Ovary (tissue), 3 donors: ENCODE data around the gene KCTD10.

Experiments used
- CTCF ChIP-seq, 3 donors: fragments of 450-650 bp in 2 of 3; fragments of 200-600 bp in 1 of 3; IDR thresholded peaks; one replicate each; pipeline versions ENCODE4 v1.5.1 to v1.8.0; 2016 to 2022; ENCODE audit warnings: antibody characterized with exemption in 3 of 3, mild to moderate bottlenecking in 1 of 3
- POLR2A ChIP-seq: fragments of 450-650 bp; IDR thresholded peaks from one replicate; pipeline ENCODE4 v1.6.1; 2017; ENCODE audit warnings: antibody characterized with exemption, mild to moderate bottlenecking, moderate library complexity
- donor health status: DM: no; HTN: no; CAD: no.

GRCh38 chr12:109487181-109488050 lies 10.3 kb upstream of the KCTD10 start:
- TF ChIP-seq CTCF (IDR thresholded peaks at IDR 0.05) (no peak), POLR2A (no peak)
